GM19238 (cell line): Measurements from ENCODE around the gene MYO10.
"Not testable (repeated sequence)": the region's sequence is repeated elsewhere in the genome, so short reads cannot be mapped to it uniquely, and the experiment has no call there.

Experiments used
- DNase-seq: peaks from one replicate; pipeline ENCODE4 v3.0.0; 2011; ENCODE audit warnings: low spot score; ENCODE audit not compliant: insufficient read length

MYO10 gene

DNA sequence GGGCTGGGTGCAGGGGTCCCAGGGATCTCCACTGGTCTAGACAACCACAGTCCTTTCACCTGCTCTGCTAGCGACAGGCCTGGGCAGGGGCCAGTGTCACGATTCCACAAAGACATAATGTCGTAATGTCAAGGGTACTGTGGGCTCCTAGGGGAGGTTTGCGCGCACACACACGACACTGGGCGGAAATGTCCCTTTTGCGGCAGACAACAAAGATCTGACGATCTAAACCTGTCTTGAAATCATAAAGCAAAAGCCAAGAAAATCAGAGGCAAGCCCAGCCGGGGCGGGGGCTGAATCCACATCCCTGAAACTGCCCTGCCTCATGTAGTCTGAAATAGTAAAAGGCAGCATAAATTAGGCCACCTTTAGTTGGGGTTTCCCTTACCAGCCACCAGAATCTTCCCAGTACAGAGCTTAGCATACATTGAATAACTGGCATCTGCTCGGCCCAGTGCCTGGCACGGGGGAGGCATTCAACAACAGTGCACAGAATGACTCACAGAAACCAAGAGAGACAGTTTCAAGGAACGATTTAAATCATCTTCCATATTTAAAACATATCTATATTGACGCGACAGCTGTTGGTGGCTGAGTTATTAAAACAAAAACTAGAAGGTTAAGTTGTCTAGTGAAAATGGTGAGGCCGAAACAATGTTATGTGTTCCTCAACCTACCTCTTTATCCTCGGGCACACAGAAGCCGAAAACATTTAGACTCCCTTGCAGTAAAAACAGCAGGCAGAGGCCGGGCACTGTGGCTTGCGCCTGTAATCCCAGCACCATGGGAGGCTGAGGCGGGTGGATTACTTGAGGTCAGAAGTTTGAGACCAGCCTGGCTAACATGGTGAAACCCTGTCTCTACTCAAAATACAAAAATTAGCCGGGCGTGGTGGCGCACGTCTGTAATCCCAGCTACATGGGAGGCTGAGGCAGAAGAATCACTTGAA, 151.0 kb downstream of the MYO10 start:
- DNase-seq, result no peak

DNA sequence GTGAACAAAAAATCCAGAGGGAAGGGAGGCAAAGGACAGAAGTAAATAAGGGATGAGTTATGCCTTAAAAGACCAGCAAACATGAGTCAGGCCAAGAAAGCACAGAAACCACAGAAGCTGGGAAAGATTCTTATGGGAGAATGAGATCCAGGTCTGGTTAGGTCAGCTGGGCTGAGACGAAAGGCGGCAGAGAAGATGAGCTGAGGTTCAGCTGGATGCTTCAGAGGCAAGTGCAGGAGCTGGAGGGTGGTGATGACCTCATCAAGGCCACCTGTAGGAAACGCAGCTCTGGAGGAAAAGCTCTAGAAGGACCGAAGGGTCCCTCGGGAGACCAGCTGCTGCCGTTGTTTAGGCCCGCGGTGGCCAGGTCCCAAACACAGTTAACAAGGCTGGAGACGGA, 152.0 kb downstream of the MYO10 start:
- no peak for DNase-seq

DNA sequence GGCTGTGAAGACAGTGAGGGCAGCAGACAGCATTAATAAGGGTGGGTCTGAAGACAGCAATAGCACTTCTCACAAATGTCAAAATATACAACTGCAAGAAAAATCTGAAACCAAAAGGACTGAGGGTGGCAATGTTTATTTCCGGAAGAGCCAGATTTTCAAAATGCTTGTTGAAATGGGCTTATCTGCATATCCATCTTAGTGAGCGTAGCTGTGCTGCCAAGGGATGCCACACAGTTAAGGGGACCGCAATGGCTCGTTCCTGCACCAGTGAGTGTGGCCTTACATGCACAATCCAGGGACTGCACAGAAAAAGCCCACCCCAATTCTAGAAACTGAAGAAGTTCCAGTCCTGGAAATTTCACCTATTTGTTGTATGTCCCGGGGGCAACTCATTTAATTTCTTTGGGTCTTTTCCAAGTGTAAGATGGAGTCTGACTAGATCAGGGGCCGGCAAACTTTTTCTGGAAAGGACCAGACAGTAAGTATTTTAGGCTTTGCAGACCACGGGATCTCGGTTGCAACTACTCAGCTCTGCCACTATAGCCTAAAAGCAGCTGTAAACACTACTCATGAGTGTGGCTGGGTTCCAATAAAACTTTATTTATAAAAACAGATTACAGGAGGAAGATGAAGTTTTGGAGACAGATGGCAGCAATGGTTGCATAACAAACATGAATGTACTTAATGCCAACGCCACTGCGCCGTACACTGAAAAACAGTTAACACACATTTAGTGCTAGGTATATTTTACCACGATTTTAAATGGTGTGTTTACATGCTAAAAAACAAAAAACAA, 154.1 kb downstream of the MYO10 start:
- DNase-seq, result no peak

DNA sequence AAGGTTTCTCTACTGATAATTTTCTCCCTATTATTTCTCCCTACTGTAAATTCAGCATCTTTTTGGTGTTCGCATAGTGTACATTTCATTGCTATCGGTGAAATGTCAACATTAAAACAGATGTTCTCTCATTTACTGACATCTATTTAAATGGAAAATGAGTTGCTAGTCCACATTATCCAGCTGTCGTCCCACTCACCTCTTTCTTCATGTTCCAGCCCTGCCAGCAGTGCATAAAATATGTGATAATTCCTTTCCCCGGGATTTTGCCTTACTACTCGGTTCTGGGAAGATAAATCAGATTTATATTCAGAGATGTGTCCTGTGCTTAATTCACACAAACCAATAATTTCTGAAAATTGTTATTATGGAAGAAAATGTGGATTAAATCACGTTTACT, 155.8 kb downstream of the MYO10 start:
- DNase-seq, result no peak

DNA sequence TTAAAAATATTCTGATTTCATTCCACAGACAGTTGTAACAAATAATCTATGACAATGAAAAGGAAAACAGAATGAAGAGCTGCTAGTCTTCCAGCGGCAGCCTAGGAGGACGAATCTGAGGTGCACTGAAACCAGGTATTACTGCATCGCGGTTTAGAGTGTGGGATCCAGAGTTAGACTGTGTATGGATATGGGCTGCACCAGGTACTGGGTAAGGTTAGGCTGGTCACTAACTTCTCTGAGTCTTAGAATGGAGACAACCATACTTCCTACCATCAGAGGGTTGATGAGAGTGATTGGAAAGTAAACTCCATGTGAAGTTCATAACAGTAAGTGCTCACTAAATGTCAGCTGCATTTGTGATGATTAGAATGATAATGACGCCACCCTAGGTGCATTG, 158.7 kb downstream of the MYO10 start:
- no peak for DNase-seq

DNA sequence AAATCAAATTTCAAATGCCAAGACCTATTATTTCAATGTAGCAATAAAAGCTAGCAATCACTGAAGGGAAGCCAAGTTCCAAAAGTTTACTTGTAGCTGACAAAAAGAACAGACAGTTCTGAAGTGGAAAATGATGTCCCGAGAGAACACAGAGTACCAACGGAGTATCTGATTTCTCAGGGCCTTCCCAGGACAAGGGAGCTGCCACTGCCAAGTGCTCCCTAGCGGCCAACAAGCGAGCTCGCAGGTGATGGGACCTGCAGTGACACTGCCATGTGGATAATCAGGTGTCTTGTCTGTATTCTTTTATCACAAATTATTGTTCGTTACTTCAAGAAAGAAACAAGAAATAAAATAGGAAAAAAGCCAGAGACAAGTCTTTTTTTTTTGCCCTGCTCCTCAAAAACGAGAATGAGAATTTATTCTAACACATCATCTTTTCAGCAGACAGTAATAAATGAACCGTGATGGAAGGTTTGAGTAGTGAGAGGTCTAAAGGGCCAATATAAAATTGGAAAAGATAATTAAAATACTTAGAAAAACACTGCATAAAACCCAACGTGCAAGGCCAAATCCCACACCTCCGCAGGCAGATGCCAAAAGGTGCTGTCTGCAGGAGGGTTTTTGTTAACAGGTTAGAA, 159.4 kb downstream of the MYO10 start:
- no peak for DNase-seq

DNA sequence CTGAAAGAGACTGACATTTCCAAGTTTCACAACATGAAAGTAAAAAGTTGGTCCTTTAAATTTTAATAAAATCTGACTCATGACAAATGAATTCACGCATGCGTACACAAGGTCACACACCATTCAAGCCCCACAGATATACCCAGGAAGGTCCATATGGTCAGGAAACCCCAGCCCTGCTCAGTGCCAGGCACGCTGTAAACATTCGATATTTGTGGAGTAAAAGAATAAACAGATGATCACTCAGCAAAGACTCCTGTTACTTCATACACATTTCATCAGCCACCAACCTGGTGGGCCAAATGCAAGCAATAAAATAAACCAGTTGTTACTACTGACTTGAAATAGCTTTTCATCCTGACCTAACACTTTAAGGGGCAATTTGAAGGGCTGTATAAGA, 161.3 kb downstream of the MYO10 start:
- no peak for DNase-seq

DNA sequence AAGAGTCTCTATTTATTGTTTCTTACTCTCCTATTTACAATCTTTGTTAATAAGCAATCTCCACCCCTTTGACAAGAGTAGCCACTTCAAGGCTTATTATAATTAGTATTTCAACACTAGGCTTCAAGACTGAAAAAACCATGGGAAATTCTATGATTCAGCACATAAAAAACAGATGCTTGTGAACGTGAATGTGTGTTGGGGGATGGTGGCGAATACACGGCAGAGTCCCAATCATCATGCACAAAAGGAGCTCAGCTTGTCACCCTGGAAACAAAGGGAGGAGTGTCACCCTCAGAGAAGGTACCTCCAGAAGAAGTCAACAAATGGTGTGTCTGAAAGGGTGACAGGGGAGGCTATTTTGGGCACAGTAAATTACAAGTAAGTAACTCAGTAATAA, 162.1 kb downstream of the MYO10 start:
- DNase-seq, result no peak

DNA sequence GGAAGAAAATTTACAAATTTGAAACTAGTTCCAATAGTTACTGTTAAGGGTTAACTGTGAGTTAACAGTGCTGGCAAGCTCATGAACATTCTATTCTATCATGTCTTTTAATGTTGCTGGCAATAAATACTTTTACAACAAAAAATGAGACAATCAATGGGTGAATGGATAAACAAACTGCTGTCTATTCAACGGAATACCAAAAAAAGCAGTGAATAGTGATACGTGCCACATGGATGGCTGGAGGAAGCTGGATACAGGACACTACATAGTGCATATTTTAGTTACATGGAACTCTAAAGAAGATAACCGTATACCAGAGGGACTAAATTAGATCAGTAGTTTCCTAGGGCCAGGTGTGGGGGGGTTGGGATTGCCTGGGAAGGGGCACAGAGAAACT, 163.5 kb downstream of the MYO10 start:
- no peak for DNase-seq

DNA sequence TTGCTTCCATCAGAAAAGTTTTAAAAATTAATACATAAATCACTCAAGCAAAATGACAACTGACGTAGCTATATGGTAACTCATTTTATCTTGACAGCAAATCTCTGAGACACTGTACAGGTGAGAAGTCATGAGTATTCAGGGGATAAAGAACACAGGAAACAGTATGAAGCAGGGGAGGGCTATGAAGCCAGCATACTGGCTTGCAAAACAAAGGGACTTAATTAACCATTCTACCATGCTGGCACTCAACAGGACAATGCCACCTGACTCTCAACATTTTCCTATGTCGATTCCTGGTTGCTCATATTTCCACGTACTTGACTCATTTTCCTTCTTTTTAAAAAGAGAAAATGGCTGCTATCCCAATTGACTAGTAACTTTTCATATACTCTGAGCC, 167.9 kb downstream of the MYO10 start:
- DNase-seq, result no peak

DNA sequence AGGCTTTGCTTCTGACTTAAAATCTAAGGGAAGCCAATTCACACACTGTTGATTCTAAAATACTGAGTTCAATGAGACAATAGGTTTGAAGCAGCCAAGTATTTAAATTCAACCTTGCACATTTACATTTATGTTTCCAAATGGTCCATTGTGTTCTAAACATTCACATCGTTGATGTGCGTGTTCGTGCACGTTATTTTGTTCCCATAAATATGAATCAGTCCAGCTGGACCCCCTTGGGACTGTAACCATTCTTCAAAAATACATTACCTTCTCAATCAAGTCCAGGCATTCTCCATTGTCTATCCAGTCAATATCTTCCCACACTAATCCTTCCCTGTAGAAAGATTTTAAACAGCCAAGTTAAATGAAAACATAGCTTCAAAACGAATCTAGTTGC, 172.9 kb downstream of the MYO10 start:
- DNase-seq, result no peak

DNA sequence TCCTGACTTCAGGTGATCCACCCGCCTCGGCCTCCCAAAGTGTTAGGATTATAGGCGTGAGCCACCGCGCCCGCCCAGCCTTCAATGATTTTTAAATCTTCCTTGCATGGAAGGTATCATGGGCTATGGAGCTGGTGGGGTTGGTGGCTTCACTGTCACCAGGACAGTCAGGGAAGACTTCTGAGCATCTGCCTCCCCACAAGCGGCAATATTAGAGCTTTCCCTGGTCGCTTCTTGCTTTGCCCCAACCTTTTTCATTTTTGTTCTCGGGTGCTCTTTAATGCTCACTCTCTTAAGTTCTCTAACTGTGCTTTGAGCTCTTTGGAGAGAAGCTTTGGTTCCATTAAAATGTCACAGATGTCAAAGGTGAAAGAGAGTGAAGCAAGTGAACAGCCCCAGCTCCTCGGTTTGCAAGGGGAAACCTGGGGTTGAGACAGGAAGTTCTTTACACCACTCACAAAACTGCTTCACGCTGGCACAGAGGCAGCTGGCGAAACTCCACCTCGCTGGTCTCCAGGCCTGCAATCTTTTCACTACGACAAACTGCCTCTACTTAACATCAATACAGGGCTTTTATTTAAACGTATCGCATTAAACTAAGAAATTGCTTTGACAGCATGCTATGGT, 176.8 kb downstream of the MYO10 start:
- DNase-seq, result peak; percentile 12

DNA sequence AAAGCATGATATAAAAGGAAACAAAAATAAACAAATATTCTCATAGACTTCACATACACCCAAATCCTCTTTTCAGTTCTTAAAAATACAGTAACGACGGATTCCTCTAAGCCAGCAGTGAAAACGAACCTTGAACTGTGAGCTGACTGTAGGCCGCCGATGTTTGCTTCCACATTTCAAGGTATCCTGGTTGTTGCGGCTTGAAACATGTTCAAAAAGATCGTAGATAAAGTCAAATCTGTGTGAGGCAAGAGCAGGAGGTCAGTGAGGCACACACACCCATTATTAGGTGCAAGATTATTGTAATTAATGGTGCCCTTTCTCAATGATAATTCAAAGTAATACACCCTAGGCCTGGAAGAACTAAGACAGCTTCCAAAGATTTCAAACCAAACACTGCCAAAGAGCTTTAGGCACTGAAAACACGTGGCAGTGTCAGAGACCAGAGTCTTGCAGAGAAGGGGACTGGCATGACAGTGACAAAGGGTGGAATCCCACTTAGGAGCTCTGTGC, 178.0 kb downstream of the MYO10 start:
- DNase-seq, result no peak

DNA sequence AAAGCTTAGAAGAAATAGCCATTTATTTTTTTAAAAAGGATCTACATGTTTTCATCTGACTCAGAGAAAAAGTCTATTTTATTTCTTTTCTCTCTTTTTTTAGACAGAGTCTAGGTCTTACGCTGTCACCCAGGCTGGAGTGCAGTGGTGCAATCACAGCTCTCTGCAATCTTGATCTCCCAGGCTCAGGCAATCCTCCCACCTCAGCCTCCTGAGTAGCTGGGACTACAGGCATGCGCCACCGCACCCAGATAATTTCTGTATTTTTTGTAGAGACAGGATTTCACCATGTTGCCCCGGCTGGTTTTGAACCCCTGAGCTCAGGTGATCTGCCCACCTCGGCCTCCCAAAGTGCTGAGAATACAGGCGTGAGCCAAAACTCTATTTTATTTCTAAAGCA, 178.5 kb downstream of the MYO10 start:
- DNase-seq, result not testable (repeated sequence)

DNA sequence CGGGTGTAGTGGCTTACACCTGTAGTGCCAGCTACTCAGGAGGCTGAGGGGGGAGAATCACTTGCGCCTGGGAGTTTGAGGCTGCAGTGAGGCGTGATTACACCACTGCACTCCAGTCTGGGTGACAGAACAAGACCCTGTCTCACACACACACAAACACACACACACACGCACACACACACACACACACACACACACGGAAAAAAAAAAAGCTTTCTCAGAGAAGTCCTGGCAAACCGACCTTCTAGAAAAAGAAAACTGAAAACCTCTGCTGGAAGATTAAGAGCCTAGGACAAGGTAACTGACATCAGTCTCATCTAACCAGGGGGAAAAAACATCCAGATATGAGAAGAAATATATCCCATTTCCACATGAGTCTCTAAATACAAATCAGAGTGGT, 178.9 kb downstream of the MYO10 start:
- no peak for DNase-seq

DNA sequence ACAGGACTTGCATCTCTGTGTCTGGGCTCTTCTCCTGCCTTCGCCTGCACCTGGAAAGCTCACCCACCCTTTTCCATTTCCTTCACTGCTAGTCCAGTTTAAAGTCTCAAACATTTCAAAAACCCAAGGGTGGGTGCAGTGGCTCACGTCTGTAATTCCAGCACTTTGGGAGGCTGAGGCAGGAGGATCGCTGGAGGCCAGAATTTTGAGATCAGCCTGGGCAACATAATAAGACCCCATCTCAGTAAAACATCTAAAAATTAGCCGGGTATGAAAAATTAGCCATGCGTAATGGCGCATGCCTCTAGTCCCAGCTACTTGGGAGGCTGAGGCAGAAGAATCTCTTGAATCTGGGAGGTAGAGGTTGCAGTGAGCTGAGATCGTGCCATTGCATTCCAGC, 179.4 kb downstream of the MYO10 start:
- DNase-seq, result no peak

DNA sequence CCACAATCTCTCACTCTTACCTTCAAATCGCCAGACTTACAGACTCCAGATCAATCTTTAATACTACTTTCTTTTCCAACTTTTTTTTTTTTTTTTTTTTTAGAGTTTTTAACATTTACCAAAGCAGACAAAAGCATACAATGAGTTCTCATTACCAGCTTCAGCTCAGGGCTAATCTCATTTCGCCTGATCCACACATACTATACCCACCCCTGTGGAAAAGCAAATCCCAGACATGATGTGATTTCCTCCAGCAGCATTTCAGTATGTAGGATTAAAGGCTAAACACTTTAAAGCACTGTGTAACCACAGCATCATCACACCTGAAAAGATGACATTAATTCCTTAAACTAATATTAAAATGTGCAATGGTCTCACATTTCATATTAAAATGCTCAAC, 180.4 kb downstream of the MYO10 start:
- no peak for DNase-seq

DNA sequence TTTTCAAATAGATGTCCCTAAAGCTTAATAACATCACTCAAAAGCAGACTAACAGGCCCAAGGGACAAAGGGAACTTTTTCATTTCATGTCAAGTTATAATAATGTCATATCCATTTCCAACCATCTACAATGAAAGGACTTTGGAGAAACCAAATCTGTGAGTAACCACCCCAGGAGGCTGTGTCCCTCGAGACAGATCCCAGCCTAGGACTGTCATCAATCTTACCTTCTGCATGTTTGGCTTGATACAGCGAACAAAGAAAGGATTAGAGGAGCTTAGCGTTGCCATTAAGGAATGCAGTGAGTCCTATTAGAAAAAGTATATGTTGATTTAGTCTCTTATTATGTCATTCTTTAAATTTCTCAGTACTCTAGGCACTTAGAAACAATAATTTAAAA, 181.5 kb downstream of the MYO10 start:
- DNase-seq, result no peak

DNA sequence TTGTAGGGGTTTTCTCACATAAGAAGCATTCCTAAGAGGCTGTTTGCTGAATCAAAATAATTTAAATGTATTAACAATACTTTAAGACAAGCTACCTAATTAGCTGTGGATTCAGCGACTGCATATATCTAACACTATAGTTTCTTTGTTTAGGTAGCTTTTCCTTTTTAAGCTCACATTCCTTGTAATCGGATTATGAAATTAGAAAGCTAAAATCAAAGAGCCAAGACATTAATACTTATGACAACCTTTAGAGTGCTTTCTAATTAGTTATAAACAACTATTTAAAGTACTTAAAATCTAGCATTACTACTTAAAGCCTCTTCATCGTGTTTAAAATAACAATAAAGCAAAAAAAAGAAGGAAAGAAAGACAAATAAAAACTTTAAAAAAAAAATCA, 182.0 kb downstream of the MYO10 start:
- DNase-seq, result no peak

DNA sequence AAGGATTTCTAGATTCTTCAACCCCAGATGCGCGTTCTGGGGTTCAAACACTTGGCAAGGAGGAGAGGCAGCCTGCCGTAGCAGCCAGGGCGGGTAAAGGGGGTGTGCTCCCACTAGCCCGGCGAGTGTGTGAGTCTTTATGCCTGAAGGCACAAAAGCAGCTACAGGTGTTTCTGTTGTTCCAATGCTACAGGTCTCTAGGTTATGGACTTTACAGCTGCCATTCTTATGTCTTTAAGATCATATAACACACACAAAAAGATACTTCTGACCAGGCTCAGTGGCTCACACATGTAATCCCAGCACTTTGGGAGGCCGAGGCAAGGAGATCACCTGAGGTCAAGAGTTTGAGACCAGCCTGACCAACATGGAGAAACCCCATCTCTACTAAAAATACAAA, 185.6 kb downstream of the MYO10 start:
- no peak for DNase-seq

DNA sequence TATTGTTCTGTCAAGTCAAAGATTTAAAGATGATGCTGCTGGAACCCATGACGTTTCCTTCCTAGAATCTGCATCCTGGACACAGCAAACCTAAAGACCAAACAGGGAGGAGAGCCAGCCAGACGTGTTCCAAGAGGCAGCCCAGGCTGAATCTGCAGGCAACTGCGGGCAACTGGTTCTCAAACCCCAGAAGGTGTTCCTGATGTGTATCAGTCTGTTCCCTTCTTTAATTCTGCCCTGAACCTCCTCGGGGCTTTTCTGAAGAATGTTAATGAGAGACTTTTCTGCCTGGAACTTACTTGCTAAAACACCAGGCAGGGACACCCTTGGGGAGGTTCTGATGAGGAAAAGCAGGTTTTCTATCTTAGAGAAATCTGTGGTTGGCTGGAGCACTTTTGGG, 186.5 kb downstream of the MYO10 start:
- no peak for DNase-seq
